Memory B cell (primary cell): ENCODE results near the gene SLC25A21.

Source experiments
- ATAC-seq: fragments of 150-1000 bp; cut with Tn5 transposase; 2 replicates; pipeline ENCODE4 v1.10.0; 2021; ENCODE audit warnings: low read depth, mild to moderate bottlenecking, moderate library complexity
- DNase-seq, 2 donors: peaks; one replicate each; pipeline ENCODE4 v3.0.0; 2022; ENCODE audit warnings: low spot score in 2 of 2
- H3K27ac Mint-ChIP-seq: one replicate; pipeline ENCODE4 v1.8.0; 2022; ENCODE audit warnings: mild to moderate bottlenecking, moderate library complexity, mixed read lengths
- H3K27me3 Mint-ChIP-seq: one replicate; pipeline ENCODE4 v1.8.0; 2022; ENCODE audit warnings: mixed read lengths
- H3K36me3 Mint-ChIP-seq: one replicate; pipeline ENCODE4 v1.8.0; 2022; ENCODE audit warnings: mild to moderate bottlenecking, mixed read lengths
- H3K4me1 Mint-ChIP-seq: one replicate; pipeline ENCODE4 v1.8.0; 2022; ENCODE audit warnings: mixed read lengths
- H3K4me3 Mint-ChIP-seq: one replicate; pipeline ENCODE4 v1.8.0; 2022; ENCODE audit warnings: mild to moderate bottlenecking, moderate library complexity, mixed read lengths
- H3K9me3 Mint-ChIP-seq: one replicate; pipeline ENCODE4 v1.8.0; 2022; ENCODE audit warnings: mixed read lengths

The SLC25A21 gene

GRCh38 chr14:36975834-36976233 lies 196.6 kb downstream of the SLC25A21 start:
- Mint-ChIP-seq H3K4me3 (no peak overlapping the region), H3K36me3 (no peaks in the 10 kb centered on the region), H3K27me3 (no peaks in the 10 kb centered on the region), H3K27ac (no peak overlapping the region), H3K9me3 (no peaks in the 10 kb centered on the region), H3K4me1 (no peaks in the 10 kb centered on the region)
- ATAC-seq (no peak), DNase-seq (no peak)

- no peak overlapping the region for H3K27ac Mint-ChIP-seq
- ATAC-seq: no peak
These were observed 197.4 kb downstream of the SLC25A21 start for GRCh38 chr14:36974985-36975384.

GRCh38 chr14:36973806-36974442 lies 198.5 kb downstream of the SLC25A21 start:
- Mint-ChIP-seq H3K9me3 (no peaks in the 10 kb centered on the region), H3K4me3 (no peak overlapping the region), H3K4me1 (no peaks in the 10 kb centered on the region), H3K27me3 (no peaks in the 10 kb centered on the region), H3K27ac (no peak overlapping the region), H3K36me3 (no peaks in the 10 kb centered on the region)
- no peak for DNase-seq
- ATAC-seq: no peak

More at GRCh38 chr14:36974985-36975384, 197.4 kb downstream of the SLC25A21 start:
- Mint-ChIP-seq H3K9me3 (no peaks in the 10 kb centered on the region), H3K36me3 (no peaks in the 10 kb centered on the region), H3K27me3 (no peaks in the 10 kb centered on the region), H3K4me1 (no peaks in the 10 kb centered on the region), H3K4me3 (no peak overlapping the region)
- no peak for DNase-seq

DNA sequence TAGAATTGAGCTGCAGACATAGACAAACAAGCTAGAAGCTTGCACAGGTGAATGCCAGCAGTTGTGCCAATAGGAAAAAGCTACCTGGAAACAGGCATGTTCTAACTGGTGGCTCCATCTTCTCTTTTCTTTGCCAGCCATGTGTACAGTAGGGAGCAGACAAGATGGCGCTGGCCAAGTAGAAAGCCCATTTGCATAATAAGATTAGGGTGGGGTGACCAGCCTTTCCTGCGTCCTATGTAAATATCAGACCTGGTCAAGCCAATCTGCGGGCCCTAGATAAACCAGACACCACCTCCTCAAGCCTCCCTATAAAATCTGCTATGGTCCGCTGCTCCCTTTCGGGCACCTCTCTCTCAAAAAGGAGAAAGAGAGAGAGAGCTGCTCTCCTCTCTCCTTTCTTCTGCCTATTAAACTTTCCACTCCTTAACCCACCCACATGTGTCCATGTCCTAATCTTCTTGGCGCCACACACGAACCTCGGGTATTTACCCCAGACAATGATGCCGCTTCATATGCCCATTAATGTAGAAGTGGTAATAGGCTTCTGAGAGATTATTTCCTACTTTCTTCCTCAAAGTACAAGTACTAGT lies 201.0 kb downstream of the SLC25A21 start:
- ATAC-seq (no peak), DNase-seq (no peak)
- Mint-ChIP-seq H3K4me1 (no peaks in the 10 kb centered on the region), H3K9me3 (no peaks in the 10 kb centered on the region), H3K27me3 (no peaks in the 10 kb centered on the region), H3K36me3 (no peaks in the 10 kb centered on the region), H3K4me3 (no peak overlapping the region), H3K27ac (no peak overlapping the region)

DNA sequence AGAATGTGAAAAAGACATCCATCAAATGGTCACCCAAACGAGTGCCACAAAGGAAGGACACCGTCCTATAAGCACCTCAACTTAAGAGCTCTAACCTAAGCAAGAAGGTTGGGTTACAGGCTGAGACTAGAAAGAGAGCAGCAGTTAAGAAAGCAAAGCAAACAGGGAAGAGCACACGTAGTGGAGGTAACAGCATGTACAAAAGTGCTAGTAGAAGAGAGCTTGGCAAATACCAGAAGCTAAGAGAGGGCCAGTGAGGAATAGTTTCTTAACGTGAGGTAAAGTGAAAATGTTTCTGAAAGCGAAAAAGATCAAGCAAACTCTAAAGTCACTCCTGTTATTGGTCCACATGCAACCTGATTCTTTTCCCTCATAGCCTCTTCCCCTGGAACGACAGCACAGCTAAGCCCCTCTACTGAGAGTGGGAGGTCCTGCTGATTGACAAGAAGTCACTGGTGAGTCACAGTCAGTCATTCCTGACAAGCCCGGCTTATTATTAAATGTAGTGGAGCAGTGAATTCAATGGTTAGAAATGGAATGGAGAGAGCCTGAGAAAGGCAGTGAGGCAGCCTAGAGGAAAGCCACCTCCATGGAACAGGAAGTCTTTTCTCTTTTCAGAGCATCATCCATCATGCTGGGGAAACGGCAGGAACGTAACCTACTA lies 204.4 kb downstream of the SLC25A21 start:
- Mint-ChIP-seq H3K27me3 (no peaks in the 10 kb centered on the region), H3K4me3 (no peak overlapping the region), H3K27ac (no peak overlapping the region), H3K36me3 (no peaks in the 10 kb centered on the region), H3K4me1 (no peaks in the 10 kb centered on the region), H3K9me3 (peaks cover 3% of the 10 kb centered on the region)
- no peak for DNase-seq
- ATAC-seq: no peak

GRCh38 chr14:36955967-36956366 lies 216.4 kb downstream of the SLC25A21 start:
- DNase-seq: no peak
- Mint-ChIP-seq H3K27me3 (no peaks in the 10 kb centered on the region), H3K27ac (no peak overlapping the region), H3K36me3 (no peaks in the 10 kb centered on the region), H3K4me3 (no peak overlapping the region), H3K4me1 (no peaks in the 10 kb centered on the region), H3K9me3 (peaks cover 2% of the 10 kb centered on the region)
- ATAC-seq: no peak

DNA sequence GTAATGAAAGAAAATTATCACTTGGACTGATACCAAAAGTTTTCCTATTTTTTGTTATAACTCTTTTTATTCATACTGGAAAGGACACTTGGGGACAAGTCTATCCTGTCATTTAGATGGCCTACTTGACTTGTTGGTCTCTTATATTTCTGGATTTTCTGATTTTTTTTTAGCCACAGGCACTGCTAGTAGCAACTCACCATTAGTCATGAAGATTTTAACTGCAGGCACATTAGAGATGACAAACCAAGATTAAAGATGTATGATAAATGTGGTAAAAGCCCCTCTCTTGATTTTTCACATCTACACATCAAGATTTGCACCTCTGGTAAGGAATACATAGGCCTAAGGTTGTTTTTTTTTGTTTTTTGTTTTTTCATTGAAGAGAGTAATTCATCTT lies 217.0 kb downstream of the SLC25A21 start:
- H3K4me1 Mint-ChIP-seq: no peaks in the 10 kb centered on the region
- H3K27ac Mint-ChIP-seq: no peak overlapping the region
- no peak for DNase-seq
- H3K9me3 Mint-ChIP-seq: peaks cover 3% of the 10 kb centered on the region
- no peak overlapping the region for H3K4me3 Mint-ChIP-seq
- ATAC-seq: no peak
- no peaks in the 10 kb centered on the region for H3K27me3 Mint-ChIP-seq
- H3K36me3 Mint-ChIP-seq: no peaks in the 10 kb centered on the region

- Mint-ChIP-seq H3K27ac (no peak overlapping the region), H3K27me3 (no peaks in the 10 kb centered on the region), H3K36me3 (no peaks in the 10 kb centered on the region), H3K4me3 (no peak overlapping the region), H3K4me1 (no peaks in the 10 kb centered on the region), H3K9me3 (peaks cover 2% of the 10 kb centered on the region)
- DNase-seq: no peak
- ATAC-seq: no peak
These were observed 219.7 kb downstream of the SLC25A21 start for GRCh38 chr14:36952689-36953088.

DNA sequence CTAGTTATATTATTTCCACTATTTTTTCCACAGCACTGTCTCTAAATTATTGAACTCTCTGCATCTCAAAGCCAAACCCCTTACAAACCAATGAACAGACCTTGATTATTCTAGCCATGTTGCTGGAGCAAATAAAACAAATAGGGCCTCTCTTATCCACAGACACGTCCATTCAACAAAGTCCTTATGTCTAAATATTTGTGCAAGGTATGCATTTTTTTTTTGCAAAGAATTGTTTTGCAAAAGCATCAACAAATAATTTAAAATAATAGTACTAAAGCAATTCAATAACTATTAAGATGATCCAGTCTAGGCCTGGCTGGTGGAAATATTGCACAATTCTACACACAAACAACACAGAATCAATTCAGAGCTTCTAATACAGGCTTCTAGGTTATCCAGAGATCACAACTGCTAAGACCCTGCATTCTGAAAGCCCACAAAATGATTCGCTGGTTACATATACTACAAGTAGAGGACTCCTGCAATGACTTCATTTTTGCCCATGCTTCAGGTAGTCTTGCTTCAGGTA lies 221.0 kb downstream of the SLC25A21 start:
- Mint-ChIP-seq H3K27me3 (no peaks in the 10 kb centered on the region), H3K36me3 (no peaks in the 10 kb centered on the region), H3K9me3 (peaks cover 2% of the 10 kb centered on the region), H3K27ac (no peak overlapping the region), H3K4me1 (no peaks in the 10 kb centered on the region), H3K4me3 (no peak overlapping the region)
- DNase-seq (no peak), ATAC-seq (no peak)

DNA sequence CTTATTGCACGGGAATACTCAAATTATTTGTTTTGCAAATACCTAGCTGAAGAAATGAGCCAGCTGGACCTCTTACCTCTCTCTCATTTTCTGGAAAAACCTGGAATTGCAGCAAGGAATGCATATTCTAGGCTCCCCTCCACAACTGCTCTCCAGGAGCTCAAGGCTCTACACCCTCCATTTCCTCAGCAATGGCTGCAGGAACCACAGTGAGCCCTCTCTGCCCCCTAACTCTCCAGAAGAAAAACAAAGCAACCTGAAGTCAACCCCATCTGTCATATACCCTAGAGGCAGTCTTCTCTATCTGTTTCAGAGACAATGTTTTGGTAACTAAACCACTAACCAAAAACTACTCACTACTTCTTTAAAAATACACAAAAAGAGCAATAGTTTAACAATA lies 221.6 kb downstream of the SLC25A21 start:
- ATAC-seq (no peak), DNase-seq (no peak)
- peaks cover 2% of the 10 kb centered on the region for H3K9me3 Mint-ChIP-seq
- no peak overlapping the region for H3K4me3 Mint-ChIP-seq
- no peaks in the 10 kb centered on the region for H3K27me3 Mint-ChIP-seq
- H3K36me3 Mint-ChIP-seq: no peaks in the 10 kb centered on the region
- H3K27ac Mint-ChIP-seq: no peak overlapping the region
- H3K4me1 Mint-ChIP-seq: no peaks in the 10 kb centered on the region

- no peaks in the 10 kb centered on the region for H3K27me3 Mint-ChIP-seq
- no peak for DNase-seq
These were observed 223.0 kb downstream of the SLC25A21 start for GRCh38 chr14:36949371-36949770.

DNA sequence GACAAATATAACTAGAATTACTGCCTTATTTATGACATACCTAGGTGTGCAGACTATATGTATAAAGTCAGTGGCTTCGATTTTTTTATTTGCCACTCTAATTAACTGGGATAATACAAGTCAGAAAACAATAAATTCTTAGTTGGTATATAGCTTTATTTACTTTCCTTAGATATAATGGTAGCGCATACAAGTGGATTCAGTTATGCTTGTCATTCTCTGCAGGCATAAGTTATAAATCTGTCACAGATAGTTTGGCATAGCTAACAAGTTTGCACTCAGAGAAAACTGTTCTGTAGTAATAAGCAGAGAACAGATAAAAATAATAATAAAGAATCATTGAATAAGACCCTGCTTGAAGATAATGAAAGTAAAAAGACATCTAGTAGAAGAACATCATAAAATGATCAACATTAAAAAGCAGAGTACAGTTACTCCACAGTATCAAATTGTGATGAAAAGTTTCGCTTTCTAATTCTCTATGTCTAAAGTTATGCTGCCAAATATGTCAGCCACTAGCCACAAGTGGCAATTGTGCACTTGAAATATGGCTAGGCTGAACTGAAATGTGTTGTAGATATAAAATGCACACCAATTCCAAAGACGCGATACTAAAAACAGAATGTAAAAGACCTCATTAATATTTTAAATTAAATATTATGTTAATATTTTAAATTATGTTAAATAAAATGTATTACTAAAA lies 224.1 kb downstream of the SLC25A21 start:
- ATAC-seq: no peak
- Mint-ChIP-seq H3K4me3 (no peak overlapping the region), H3K4me1 (no peaks in the 10 kb centered on the region), H3K27me3 (no peaks in the 10 kb centered on the region), H3K9me3 (peaks cover 2% of the 10 kb centered on the region), H3K36me3 (no peaks in the 10 kb centered on the region), H3K27ac (no peak overlapping the region)
- DNase-seq: no peak

More at GRCh38 chr14:36949371-36949770, 223.0 kb downstream of the SLC25A21 start:
- no peak for ATAC-seq
- Mint-ChIP-seq H3K4me1 (no peaks in the 10 kb centered on the region), H3K4me3 (no peak overlapping the region), H3K36me3 (no peaks in the 10 kb centered on the region), H3K27ac (no peak overlapping the region), H3K9me3 (peaks cover 2% of the 10 kb centered on the region)

- Mint-ChIP-seq H3K4me1 (no peaks in the 10 kb centered on the region), H3K4me3 (no peak overlapping the region), H3K9me3 (peaks cover 2% of the 10 kb centered on the region), H3K27ac (no peak overlapping the region), H3K27me3 (no peaks in the 10 kb centered on the region), H3K36me3 (no peaks in the 10 kb centered on the region)
- ATAC-seq: no peak
- no peak for DNase-seq
These were observed 225.0 kb downstream of the SLC25A21 start for GRCh38 chr14:36947362-36947761.

DNA sequence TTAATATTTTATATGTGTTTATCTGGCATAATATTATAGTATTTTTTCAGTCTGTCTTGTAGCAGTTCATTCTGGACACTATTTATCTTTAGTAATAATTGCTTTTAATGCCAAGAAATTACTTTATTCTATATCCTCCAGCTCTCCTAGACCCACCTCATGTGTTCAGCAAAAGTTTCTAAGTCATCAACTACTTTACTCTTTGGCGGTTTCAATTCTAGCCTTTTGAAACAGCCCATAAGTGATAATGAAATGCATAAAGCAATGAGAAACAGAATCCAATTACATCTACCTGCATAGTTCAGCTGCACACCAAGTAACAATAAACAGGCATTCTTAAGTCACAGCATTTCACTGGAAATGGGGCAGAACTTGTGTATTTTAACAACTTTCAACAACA lies 225.5 kb downstream of the SLC25A21 start:
- H3K9me3 Mint-ChIP-seq: peaks cover 2% of the 10 kb centered on the region
- no peak overlapping the region for H3K27ac Mint-ChIP-seq
- no peak overlapping the region for H3K4me3 Mint-ChIP-seq
- H3K36me3 Mint-ChIP-seq: no peaks in the 10 kb centered on the region
- no peak for ATAC-seq
- H3K4me1 Mint-ChIP-seq: no peaks in the 10 kb centered on the region
- no peaks in the 10 kb centered on the region for H3K27me3 Mint-ChIP-seq
- DNase-seq: no peak
